K562 (cell line): ENCODE measurements around the gene RBM5. TPM values are rescaled to one million over a fixed set of nuclear protein-coding genes. Genes with fewer than 3 reads are reported as not detected.

ENCODE experiments used
- MCM2 ChIP-seq: fragments of 450-650 bp; IDR thresholded peaks from 2 replicates; pipeline ENCODE4 v1.6.1; 2017; ENCODE audit warnings: low read depth, mild to moderate bottlenecking
- MXD1 ChIP-seq: fragments of 250-450 bp; sonication (Bioruptor Pico); IDR thresholded peaks from 2 replicates; pipeline ENCODE4 v1.8.0; 2021; ENCODE audit warnings: borderline replicate concordance, mild to moderate bottlenecking, moderate library complexity; ENCODE audit not compliant: poor library complexity, severe bottlenecking
- RFX1 ChIP-seq: fragments of 450-650 bp; IDR thresholded peaks from 2 replicates; pipeline ENCODE4 v1.6.1; 2016; ENCODE audit warnings: mild to moderate bottlenecking, moderate library complexity
- SFPQ ChIP-seq: fragments of 200-400 bp; formaldehyde crosslinking; IDR thresholded peaks from 2 replicates; pipeline ENCODE4 v1.6.1; 2017; ENCODE audit warnings: mild to moderate bottlenecking, low read depth, low read length, moderate library complexity
- SIN3B ChIP-seq: fragments of 450-650 bp; IDR thresholded peaks from 2 replicates; pipeline ENCODE4 v1.6.1; 2017; ENCODE audit warnings: low read depth, mild to moderate bottlenecking, moderate library complexity
- polyA plus RNA-seq, 8 experiments: library from polyadenylated mRNA; depleted of rRNA in 4 of 8; stranded (reverse) in 5 of 8; unstranded in 3 of 8; fragments of >200 nt; fragmentation: Nextera tagmentation in 2 of 8; fragmentation: Illumina TruSeq in 1 of 8; extraction: Ambion mirVana in 2 of 8; extraction: Trizol in 1 of 8; gene quantifications; 2 replicates each; pipeline versions ENCODE4 v1.2.1 to v1.2.3, GENCODE V29; 2011 to 2014; ENCODE audit warnings: inconsistent platforms in 1 of 8, missing spikeins in 1 of 8
- total RNA-seq, 7 experiments: library from RNA; depleted of rRNA in 6 of 7; stranded (reverse); fragments of >200 nt in 6 of 7; fragmentation: Illumina TruSeq in 2 of 7; extraction: Trizol in 2 of 7; gene quantifications; 2 replicates each; pipeline versions ENCODE4 v1.2.1 to v1.2.3, GENCODE V29; 2011 to 2021; ENCODE audit warnings: low replicate concordance in 1 of 7
- TF ChIP-seq, protein P1 (sequence below): sonication (generic); formaldehyde crosslinking; IDR thresholded peaks from 2 replicates; pipeline ENCODE4 v1.8.0; 2023; ENCODE audit warnings: mild to moderate bottlenecking, missing genetic modification reagents

RBM5 gene
- total and polyA plus RNA-seq, 9 of the 15 experiments (the other 6 are each of a cell fraction or from before 2014, with no cell fraction given): 24.5 to 153 (median 81.6) TPM

DNA sequence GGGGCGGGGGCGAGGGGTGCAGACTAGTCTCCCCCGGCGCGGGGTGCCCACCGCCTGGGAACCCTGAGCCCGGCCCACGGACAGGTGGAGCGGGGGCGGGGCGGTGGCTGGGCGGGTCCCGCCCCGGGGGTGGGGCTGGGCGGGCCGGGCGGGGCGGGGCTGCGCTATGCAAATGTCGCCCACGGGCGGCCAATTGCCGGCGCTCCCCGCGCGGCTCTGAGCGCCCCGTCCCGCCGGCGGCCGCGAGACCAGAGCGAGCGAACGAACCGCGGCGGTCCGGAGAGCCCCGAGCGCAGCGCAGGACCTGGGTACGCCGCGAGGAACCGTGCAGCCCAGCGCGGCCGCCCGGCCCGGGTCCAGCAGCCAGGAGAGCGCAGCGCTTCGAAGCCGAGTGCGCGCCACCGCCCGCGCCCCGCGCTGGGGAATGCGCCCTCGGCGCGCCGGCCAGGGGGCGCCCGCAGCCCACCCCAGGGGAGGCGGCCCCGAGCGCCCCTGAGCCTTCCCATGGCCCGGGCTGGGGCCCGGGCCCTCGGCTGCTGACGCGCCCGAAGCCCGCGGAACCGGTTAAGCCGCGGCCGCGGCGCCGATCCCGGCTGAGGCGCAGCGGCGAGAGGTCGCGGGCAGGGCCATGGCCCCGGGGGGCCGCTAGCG is 66.2 kb downstream of the RBM5 start, which contains the start of gene SEMA3F (continued):
- TF ChIP-seq SFPQ (no peak), SIN3B (0 out of 2 replicates have a peak, but pooled peaks have one; percentile 13), MCM2 (no peak), MXD1 (CRISPR knock-in tag) (no peak), RFX1 (no peak)
- TF ChIP-seq, protein P1, sequence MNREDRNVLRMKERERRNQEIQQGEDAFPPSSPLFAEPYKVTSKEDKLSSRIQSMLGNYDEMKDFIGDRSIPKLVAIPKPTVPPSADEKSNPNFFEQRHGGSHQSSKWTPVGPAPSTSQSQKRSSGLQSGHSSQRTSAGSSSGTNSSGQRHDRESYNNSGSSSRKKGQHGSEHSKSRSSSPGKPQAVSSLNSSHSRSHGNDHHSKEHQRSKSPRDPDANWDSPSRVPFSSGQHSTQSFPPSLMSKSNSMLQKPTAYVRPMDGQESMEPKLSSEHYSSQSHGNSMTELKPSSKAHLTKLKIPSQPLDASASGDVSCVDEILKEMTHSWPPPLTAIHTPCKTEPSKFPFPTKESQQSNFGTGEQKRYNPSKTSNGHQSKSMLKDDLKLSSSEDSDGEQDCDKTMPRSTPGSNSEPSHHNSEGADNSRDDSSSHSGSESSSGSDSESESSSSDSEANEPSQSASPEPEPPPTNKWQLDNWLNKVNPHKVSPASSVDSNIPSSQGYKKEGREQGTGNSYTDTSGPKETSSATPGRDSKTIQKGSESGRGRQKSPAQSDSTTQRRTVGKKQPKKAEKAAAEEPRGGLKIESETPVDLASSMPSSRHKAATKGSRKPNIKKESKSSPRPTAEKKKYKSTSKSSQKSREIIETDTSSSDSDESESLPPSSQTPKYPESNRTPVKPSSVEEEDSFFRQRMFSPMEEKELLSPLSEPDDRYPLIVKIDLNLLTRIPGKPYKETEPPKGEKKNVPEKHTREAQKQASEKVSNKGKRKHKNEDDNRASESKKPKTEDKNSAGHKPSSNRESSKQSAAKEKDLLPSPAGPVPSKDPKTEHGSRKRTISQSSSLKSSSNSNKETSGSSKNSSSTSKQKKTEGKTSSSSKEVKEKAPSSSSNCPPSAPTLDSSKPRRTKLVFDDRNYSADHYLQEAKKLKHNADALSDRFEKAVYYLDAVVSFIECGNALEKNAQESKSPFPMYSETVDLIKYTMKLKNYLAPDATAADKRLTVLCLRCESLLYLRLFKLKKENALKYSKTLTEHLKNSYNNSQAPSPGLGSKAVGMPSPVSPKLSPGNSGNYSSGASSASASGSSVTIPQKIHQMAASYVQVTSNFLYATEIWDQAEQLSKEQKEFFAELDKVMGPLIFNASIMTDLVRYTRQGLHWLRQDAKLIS: no peak
